ENCODE results near the gene SH3PXD2A.
"Not testable (repeated sequence)": the region's sequence is repeated elsewhere in the genome, so short reads cannot be mapped to it uniquely, and the experiment has no call there.

Gene SH3PXD2A

GRCh38 chr10:103676851-103677417 lies 178.4 kb downstream of the SH3PXD2A start:
- no peak for DNase-seq

GRCh38 chr10:103676058-103676785 lies 179.2 kb downstream of the SH3PXD2A start:
- DNase-seq, result no peak

DNA sequence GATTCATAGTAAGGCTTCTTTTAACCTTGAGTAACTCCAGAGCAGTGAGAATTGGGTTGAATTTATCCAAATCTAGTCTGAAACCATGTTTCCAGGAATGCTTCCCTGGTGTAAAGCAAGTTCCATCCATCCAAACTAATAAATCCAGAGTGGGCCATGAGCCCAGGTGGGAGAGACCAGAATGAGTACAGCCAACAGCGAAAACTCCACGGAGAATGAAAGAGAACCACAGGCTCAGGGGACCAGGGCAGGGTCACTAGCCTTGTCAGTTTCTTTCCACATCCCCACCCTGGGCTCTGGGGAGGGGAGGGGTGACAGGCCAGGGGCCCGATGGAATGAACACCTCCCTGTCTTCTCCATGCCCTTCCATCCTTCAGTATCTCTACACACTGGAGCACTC lies 181.8 kb downstream of the SH3PXD2A start:
- no peak for DNase-seq

- no peak for DNase-seq
Measured at GRCh38 chr10:103672345-103672744, 183.0 kb downstream of the SH3PXD2A start.

DNA sequence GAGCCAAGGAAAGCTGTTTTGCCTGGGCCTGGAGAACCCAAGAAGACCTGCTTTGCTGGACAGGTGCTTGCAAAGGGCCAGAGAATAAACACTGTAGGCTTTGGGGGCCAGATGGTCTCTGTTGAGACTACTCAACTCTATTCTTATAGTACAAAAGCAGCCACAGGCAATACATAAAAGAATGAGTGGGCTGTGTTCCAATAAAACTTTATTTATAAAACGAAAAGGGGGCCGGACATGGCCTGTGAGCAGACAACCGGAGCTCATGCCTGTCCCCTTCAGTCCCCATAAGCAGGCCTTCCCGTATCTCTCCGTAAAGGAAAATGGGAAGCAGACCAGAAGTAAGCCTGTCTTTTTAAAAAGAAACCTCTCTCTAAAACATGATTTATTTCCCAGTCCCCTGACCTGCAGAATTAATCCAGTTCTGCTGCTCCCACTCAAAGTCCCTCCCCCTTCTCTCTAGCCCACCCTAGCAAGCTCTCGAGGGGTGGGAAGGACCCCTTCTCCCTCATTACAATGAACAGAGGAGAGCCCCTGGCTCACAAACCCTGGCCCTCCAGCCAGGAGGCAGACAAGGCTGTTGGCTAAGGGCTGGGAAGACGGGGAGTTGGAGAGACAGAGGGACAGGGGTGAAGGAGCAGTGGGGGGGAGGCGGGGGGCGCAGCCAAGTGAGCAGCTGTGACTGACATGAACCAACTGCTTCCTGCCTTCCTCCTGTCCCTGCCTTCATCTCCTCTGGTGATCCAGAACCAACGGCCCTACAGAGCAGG lies 184.1 kb downstream of the SH3PXD2A start:
- DNase-seq, result no peak

DNA sequence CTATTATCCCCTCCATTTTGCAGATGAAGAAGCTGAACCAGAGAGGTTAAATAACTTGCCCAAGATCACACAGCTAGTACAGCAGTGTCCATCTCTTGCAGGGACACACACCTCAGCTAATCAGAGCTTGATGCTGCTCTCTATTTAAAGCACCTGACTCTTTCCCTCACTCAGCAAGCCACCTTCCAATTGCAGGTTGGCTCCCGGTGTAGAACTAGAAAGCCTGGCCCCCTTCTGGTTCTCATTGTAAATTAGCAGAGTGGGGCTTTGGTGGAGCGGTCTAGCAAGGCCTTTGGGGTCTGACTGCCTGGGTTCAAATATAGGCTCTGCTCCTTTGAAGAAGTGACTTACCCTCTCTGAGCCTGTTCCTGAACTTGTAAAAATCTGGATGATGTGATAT lies 185.4 kb downstream of the SH3PXD2A start:
- no peak for DNase-seq

DNA sequence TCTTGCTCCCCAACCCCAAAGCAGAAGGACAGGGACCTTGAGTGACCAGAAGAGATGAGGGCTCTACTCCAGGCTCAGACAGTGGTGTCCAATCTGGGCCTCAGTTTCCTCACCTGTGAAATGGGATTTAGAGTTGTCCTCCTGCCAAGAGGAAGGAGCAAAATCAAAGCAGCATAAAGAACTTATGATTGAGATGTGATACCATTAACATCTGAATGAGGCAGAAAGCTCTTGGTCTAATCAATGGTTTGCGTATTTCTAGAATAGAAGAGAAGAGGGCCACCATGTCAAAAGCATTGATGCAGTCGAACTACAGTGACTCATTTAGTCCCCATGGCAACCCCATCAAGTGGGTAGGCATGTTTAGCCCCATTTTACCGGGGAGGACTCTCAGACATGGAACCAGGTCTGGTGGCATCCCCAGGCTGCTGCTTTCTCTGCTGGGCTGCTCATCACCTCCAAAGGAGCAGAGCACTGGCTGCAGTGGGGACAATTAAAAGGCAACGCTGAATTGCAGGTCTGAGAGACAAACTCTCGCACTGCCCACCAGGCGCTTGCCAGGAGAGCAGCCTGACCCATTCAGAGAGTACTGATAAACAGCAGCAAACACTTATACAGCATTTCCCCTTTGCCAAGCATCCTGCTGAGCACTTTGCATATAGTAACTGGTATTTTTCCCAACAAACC lies 186.0 kb downstream of the SH3PXD2A start:
- no peak for DNase-seq

- DNase-seq, result no peak
Measured at GRCh38 chr10:103668351-103669242, 186.8 kb downstream of the SH3PXD2A start.

DNA sequence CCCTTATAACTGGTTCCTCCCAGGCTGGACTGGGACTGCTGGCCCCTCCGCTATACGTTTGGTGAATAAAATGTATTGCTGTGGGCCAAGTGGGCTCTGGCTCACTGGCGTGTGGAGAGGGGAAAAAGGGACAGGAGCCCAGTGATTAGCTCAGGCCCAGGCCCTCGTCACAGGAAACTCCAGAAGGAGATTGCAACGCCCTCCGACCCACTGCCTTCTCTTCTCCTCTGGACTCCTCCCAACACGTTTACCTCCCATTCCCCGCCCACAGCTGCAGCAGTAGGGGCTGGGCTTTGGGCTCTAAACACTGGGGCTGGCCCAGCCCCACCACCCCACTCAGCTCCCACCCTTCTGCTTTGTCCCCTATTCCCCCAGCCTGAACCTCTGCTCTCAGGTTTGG lies 188.0 kb downstream of the SH3PXD2A start:
- no peak for DNase-seq

GRCh38 chr10:103666762-103667150 lies 188.6 kb downstream of the SH3PXD2A start:
- DNase-seq, result no peak

GRCh38 chr10:103666087-103666761 lies 189.2 kb downstream of the SH3PXD2A start:
- no peak for DNase-seq

DNA sequence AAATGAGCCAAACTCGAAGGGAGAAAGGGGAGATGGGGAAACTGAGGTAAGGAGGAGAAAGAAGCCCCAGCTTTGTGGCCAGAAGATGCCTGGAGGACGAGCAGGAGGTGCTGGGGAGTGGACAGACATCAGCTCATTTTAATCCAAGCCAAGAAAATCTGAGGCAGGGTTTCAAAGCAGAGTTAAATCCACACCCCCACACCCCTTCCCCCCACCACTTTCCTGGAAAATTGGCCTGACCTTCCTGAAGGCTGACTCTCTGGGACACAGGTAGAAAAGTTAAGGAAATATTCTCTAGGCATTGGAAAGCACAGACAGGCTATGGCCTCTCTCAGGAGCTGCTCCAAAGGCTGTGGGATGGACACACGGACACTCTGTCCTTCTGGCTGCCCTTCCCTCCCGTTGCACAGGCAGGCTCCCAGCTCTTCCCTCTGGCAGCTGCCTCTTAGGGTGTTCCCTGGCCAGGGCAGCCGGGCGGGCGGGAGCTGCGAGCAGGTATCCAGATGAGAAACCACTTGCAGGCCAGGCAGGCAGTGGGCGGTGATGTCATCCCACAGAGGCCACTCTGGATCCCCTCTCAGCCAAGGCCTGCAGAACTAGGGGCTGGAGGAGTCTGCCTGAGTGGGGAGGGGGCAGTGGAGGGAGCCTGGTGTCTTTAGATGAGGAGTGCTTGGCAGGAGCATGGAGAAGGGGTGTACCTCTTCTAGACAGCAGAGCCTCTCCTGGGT lies 190.1 kb downstream of the SH3PXD2A start:
- no peak for DNase-seq

DNA sequence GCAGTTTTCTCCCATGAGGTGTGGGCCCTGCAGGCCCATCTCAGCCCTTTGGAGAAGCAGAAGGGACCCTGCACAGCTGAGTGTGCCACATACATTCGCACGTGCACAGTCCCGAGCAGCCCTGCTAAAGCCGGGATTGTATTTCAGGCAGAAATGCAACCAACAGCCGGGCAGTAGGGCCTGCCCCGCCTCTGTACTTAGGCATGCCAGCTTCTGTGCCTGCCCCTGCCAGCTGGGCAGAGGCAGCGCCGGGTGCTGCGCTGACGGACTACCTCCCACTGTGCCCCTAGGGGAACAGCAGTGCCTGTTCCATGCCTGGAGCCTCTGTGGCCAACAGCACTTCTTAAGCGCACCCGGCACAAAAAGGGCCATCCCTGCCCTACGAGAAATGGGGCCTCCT lies 191.6 kb downstream of the SH3PXD2A start:
- no peak for DNase-seq

DNA sequence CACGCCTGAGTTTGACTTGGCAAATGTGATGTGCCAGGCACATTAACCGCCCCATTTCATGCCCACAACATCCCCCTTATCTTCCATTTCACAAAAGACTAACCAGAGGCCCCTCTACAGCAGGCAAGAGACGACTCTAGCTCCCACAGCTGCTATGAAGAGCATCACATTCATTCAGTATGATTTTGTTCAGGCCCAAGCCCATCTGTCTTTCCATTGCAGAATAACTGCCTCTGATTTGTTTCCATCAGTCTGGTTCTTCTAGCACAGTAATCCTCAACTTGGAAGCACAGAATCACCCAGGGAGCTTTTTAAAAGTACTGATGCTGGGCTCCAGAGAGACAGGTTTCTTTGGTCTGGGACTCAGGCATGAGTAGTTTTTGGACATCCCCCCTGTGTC lies 192.1 kb downstream of the SH3PXD2A start:
- DNase-seq, result no peak

DNA sequence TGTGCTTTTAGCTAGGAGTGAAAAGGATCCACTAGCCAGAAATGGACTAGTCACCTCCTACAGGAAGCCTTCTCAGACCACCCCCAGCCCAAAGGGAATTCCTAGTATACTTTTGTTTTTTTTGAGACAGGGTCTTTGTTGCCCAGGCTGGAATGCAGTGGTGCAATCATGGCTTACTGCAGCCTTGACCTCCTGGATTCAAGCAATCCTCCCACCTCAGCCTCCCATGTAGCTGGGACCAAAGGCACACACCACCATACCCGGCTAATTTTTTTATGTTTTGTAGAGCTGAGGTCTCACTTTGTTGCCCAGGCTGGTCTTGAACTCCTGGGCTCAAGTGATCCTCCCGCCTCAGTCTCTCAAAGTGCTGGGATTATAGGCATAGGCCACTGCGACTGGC lies 192.7 kb downstream of the SH3PXD2A start:
- DNase-seq, result not testable (repeated sequence)

- DNase-seq, result peak; percentile 38
Measured at GRCh38 chr10:103661198-103661950, 194.0 kb downstream of the SH3PXD2A start.

- DNase-seq, result no peak
Measured at GRCh38 chr10:103660364-103661197, 194.8 kb downstream of the SH3PXD2A start.

- peak; percentile 57 for DNase-seq
Measured at GRCh38 chr10:103659674-103660363, 195.6 kb downstream of the SH3PXD2A start.
